Activated CD8-positive, alpha-beta memory T cell treated with anti-CD3 and anti-CD28 coated beads, Interleukin-2, amount 50 U/mL, for 4 hours (primary cell): ENCODE results near the gene PPP1R36.

Source experiments
- DNase-seq: peaks from one replicate; pipeline ENCODE4 v3.0.0-alpha.2; 2020

PPP1R36 gene

GRCh38 chr14:64572386-64573104 is 22.8 kb downstream of the PPP1R36 start:
- no peak for DNase-seq

GRCh38 chr14:64573109-64573508 is 23.3 kb downstream of the PPP1R36 start:
- DNase-seq: no peak

- no peak for DNase-seq
These were observed 24.8 kb downstream of the PPP1R36 start for GRCh38 chr14:64574371-64575107.

- no peak for DNase-seq
These were observed 27.4 kb downstream of the PPP1R36 start for GRCh38 chr14:64577211-64577610.

- DNase-seq: no peak
These were observed 30.7 kb downstream of the PPP1R36 start for GRCh38 chr14:64580467-64580866.

DNA sequence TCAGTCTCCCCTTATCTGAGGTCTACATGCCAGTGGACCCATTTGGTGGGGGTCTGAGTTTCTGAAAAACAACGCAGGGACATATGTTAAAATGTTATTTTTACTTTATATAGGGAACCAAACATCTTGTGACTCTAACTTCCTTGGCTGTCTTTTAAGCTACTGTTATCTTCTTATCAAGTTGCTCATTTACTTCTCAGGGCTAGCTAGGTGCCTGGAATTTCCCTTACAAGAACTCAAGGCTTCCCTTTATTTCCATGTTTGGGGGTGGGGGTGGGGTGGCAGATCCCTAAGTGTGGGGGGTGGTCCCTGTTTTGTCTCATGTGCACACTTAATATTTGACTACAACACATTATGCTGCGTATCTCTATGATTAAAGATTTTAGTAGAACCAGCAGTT is 31.6 kb downstream of the PPP1R36 start:
- no peak for DNase-seq

- no peak for DNase-seq
These were observed 32.1 kb downstream of the PPP1R36 start for GRCh38 chr14:64581817-64582216.

DNA sequence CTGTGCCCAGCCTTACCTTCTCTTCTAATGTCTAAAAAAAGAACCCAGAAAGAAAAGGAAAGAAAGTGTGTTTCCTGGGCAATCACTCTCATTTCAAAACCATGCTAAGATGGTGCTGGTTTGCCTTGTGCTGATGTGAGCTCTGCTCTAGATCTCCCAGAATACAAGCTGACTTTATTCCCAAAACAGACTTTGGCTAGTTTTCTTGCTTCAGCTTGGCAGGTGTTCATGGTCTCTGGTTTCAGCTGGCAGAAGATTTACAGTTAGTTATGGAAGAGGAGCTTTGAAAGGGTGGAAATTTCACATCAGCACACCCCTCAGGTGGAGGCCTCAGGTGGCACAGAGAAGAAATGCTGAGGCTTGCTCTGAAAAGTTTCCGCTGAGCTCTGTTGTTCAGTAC is 34.4 kb downstream of the PPP1R36 start:
- no peak for DNase-seq

GRCh38 chr14:64591809-64592208 is 42.0 kb downstream of the PPP1R36 start:
- no peak for DNase-seq

DNA sequence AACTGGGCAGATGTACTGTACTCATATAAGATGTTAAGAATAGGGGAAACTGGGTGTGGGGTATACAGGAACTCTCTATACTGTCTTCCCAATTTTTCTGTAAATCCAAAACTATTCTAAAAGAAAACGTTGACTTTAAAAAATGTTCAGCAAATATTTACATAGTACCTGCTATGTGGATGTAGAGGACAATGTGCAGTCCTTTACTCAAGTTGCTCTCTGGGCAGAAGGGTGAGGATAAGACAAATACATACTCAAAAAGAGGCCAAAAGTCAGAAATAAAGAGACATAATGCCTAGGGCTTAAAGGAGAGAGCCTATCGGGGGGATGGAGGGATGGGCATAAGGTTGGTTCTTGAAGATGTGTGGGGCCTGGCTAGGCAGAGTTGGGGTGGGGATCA is 44.7 kb downstream of the PPP1R36 start:
- no peak for DNase-seq

GRCh38 chr14:64598404-64598803 is 48.6 kb downstream of the PPP1R36 start:
- no peak for DNase-seq

- DNase-seq: no peak
These were observed 51.8 kb downstream of the PPP1R36 start for GRCh38 chr14:64601571-64601970.

DNA sequence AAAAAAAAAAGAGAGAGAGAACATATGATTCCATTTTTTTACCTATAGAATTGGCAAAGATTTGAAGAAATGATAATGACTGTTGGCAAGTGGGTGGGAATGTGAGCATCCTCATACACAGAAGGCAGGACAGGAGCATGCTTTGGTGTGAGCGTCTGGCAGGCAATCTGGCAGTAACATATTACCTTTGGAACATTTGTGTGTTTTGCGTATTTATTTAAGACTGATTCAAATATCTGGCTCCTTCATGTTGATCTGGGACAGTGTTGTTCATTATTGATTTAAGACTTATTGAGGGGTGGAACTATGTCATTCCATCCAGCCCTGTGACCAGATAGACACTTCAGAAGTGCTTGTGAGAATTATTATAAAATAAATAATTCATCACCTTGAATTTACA is 53.1 kb downstream of the PPP1R36 start:
- DNase-seq: no peak

- no peak for DNase-seq
These were observed 54.2 kb downstream of the PPP1R36 start for GRCh38 chr14:64604001-64604400.

- DNase-seq: no peak
These were observed 55.1 kb downstream of the PPP1R36 start for GRCh38 chr14:64604881-64605280.

GRCh38 chr14:64605926-64606685 is 56.3 kb downstream of the PPP1R36 start:
- DNase-seq: no peak

GRCh38 chr14:64610049-64610746 is 60.4 kb downstream of the PPP1R36 start:
- DNase-seq: no peak

GRCh38 chr14:64611358-64612020 is 61.7 kb downstream of the PPP1R36 start:
- DNase-seq: no peak

DNA sequence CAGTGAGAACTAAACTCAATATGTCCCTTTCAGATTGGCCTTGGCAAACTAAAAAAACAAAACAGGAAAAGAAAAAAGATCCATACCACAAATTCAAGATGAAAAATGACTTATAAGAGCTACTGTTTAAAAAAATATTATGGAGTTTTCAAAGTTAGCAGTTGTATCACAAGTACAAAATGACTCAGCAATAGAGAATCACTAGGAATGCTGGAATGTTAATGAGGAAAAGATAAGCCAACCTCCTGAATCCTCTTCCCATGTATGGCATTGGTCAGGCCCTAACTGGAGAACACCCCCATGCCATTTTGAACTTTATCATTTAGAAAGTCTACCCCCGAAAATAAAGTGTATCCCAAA is 62.2 kb downstream of the PPP1R36 start:
- no peak for DNase-seq

DNA sequence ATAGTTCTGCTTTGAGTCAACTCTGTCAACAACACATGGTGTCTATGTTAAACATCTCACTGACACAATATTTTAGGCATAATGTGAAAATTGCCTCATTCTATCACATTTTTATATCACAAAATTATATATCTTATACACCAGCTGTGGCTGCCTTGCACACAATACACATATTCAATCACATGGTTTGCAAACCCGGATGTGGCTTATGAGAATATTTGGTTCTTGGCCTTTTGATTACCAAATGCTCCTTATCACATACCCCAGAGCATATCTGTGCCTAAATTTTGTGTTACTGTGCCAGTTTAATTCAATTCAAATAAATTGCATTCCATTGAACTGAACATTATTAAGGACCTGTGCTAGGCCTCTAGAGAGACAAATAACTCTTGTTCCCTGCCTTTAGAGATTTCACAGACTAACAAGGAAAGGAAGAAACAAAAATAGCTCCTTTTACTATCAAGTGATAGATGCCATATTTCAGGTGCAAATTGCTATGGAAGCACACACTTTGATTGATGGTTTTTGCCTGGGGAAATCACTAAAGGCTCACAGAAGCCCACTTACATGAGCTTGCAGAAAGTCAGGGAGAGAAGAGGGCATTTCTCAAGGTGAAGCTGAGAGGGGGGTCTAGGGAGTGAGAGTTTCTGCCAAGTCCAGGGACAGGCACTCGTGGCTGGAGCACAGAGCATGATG is 63.4 kb downstream of the PPP1R36 start:
- DNase-seq: no peak

DNA sequence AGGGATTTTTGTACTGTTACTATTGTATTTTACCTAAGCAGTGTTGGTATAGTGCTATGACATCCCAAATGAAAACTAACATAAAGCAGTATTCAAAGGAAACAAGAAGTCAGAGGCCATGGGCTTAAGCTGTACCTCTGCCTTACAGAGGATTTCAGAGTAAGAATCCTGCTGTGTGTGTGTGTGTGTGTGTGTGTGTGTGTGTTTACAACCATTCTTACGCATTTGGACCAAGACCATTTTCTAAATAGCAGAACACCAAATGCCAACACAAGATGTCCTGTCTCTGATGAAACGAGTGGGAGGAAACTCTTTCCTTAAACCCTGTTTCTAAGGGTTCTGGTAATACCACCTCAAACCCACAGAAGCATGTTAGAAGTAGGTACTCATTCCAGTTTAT is 64.4 kb downstream of the PPP1R36 start:
- no peak for DNase-seq

DNA sequence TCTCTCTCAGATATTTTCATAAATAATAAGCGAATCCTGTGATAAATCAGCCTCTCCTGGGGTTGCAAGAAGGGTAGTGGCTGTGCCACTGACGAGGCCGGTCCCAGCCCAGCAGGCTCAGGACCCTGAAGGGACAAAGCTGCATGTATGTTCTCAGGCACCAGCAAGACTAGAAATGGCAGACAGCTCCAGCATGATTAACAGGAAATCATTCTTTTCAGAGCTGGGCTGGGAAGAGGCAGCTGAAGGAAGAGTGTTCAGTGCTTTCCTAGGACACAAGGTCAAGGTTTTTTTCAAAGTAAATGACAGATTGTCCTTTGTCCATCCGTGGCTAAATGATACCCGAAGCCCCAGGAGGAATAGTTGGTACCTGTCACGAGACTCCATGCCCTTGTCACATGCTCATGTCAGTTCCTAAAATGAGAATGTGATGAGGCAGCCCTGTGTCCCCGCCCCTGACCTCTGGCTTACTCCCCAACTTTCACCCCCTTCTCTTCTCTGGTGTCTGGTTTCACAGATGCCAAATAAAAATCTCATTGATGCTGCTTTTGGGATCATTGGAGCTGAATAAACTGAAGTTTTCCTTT is 65.1 kb downstream of the PPP1R36 start:
- DNase-seq: no peak
